ENCODE data around the gene SRP68.
"Not testable (repeated sequence)": the region's sequence is repeated elsewhere in the genome, so short reads cannot be mapped to it uniquely, and the experiment has no call there.

SRP68 gene

GRCh38 chr17:76089680-76090516 is 17.6 kb upstream of the SRP68 start:
- no peak for DNase-seq (ENCODE audit: low read depth in 2 of 2)

DNA sequence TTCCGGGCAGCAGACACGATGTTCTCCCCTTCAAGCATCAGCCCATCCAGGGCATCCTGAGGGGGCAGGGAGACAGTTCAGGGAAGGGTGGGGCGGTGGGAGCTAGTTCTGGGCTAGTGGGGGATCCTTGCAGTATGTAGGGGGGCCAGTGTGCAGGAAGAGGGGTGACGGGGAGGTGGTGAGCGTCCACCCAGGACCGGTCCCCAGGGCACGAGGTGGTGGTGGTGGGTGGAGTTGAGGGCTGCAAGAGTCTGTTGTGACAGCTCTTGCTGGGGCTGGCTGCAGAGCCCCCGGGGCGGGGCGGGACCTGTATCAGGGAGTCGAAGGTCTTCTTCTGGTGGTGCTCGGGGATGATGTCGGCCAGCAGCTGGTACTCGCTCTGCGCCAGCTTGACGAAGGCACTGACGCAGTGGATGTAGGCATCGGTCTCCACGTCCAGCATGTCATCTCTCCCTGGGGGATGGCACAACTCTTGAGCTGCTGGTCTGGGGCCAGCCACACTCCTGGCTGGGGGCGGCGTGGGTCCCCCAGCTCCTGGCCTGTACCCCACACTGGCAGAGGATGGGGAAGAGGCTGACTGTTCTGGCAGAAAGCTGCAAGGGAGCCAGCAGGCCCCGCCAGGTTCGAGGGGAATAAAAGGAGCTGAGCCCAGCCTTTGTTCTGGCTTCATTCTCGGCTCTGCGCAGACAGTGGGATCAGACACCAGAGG is 16.7 kb upstream of the SRP68 start:
- DNase-seq (ENCODE audit: low read depth in 2 of 2) = no peak

GRCh38 chr17:76088041-76088867 is 15.9 kb upstream of the SRP68 start:
- DNase-seq (ENCODE audit: low read depth in 2 of 2) = no peak

DNA sequence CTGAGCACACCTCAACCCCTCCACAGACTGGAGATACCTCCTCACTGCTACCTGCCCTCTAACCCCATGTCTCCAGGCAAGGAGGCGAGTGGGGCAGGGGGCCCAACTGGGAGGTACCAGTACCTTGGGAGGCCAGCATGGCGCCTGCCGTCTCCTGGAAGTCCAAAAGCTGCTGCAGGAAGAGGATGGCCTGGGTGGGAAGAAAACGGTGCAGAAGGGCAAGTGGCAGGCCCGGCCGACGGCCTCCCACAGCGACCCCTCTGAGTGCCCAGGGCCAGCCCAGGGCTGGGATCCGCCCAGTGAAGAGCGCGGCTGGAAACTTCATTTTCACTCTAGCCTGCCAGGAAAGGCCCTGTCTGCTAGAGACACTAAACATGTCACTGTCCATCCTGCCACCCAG is 15.2 kb upstream of the SRP68 start:
- no peak for DNase-seq (ENCODE audit: low read depth in 2 of 2)

- DNase-seq (ENCODE audit: low read depth in 2 of 2) = no peak
Observed at GRCh38 chr17:76086384-76086783, 14.1 kb upstream of the SRP68 start.

DNA sequence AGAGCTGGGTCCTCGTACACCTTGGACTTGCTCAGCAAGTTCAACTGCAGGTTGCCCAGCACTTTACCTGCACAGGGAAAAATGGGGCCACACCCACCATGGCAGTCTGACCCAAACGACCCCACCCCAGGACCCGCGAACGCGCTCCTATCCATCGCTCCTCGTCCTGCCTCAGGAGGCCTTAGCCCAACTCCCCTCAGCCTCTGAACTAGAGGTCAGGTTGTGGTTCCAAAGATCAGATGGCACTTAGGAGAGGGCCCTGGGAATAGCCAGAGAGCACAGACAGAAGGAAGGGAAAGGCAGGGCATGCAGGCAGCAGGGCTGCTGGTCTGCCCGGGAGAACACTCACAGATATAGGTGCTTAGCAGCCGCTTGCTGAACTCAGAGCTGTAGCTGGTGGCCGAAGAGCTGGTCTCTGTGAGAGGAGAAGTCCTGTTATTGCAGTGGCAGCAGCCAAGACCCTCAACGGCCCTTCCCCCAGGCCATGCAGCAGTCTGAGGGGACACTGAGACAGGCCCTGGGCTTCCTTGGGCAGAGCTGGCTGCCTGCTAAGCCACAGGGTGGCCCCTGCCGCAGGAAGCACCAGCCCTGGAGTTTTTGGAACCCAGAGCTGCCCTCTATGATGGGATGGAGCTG is 13.5 kb upstream of the SRP68 start:
- DNase-seq (ENCODE audit: low read depth in 2 of 2) = no peak

DNA sequence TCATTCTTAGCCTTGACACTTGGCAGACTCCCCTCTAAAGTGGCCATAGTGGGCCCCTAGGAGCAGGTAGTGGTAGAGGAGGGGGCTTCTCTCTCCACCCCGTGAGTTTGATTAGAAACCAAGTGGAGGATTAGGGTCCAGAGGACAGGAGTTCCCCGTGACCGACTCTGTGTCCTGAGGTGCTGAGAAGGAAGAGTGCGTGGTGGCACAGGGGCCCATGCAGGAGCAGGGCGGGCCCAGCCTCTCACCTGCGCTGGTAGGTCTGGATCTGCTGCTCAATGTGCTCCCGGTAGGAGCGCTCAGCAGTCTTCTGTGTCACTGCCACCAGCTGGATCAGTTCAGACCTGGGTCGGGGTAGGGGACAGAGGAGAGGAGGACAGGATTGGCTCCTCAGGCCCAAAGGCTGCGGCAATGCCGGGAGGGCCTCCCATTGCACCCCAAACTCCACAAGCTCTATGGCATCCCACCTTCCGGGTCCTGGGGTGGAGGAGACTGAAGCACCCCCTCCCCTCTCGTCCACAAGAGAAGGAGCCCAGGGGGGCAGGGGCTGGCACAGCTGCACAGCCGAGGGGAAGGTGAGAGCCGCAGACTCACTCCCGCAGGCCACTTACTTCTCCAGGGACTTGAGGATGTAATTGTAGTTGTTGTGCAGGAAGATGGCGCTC is 12.9 kb upstream of the SRP68 start:
- no peak for DNase-seq (ENCODE audit: low read depth in 2 of 2)

DNA sequence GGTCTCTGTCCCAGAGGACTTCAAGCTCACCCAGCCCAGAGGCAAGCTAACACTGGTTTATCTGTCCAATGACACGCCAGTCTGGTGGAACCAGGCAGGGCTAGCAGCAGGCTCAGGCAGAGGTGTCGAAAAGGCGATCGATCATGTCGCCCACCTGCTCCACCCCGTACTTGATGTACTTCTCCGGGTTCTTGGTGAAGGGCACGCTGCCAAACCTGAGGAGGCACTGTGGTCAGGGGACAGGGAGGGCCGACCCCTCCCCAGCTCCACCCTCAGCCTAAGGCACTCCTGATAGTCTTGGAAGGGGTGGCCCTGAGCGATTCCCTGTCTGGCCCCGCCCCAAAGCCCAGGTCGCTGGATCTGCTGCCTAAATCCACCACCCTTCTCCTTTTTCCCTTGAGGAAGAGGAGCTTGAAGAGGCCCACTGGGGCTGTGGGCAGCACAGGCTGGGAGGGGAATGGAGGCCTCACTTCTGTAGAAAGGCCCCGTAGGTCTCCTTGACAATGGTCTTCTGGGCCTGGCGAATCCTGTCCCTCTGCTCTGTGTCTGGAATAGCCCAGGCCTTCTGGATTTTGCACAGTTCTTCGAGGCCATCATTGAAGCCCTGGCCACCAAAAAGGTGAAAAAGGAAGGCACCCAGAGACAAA is 11.3 kb upstream of the SRP68 start:
- DNase-seq (ENCODE audit: low read depth in 2 of 2) = no peak

DNA sequence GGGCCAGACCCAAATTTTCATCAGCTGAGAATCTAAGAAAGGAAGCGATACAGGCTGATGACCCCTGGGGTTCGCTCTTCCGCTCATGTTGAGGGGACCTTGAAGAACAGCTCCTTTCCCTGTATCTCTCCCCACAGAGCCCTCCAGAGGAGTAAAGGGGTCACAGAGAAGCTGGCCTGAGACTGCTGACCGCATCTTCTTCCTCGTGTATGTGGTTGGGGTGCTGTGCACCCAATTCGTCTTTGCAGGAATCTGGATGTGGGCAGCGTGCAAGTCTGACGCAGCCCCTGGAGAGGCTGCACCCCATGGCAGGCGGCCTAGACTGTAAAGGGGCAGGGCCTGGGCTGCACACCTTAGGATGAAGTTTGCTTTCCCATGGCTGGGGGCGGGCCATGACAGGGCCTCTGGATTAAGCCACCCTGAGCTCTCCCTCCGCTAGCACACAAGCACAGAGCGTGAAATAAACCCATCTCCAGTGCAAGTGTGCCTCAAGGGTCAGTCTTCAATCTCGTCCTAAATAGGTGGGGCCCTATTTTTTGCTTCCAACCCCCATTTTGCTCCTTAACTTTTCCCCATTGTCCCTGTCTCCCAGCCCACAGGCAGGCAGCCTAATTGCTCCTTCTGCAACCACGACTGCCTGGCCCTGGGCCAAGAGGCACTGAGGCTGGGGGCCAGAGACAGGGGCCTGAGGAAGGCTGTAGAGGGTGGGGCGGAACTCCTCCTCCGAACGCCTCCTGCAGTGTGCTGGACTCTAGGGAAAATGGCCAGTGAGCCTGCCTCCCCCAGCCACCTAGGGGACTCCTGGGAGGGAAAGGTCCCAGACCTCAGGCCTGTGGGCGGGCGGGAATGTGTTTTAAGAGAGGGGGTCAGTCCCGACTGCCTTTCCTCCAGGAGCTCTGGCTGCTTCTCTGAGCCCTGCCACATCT is 10.3 kb upstream of the SRP68 start:
- no peak for DNase-seq (ENCODE audit: low read depth in 2 of 2)

GRCh38 chr17:76081295-76082210 is 9.2 kb upstream of the SRP68 start:
- no peak for DNase-seq (ENCODE audit: low read depth in 2 of 2)

DNA sequence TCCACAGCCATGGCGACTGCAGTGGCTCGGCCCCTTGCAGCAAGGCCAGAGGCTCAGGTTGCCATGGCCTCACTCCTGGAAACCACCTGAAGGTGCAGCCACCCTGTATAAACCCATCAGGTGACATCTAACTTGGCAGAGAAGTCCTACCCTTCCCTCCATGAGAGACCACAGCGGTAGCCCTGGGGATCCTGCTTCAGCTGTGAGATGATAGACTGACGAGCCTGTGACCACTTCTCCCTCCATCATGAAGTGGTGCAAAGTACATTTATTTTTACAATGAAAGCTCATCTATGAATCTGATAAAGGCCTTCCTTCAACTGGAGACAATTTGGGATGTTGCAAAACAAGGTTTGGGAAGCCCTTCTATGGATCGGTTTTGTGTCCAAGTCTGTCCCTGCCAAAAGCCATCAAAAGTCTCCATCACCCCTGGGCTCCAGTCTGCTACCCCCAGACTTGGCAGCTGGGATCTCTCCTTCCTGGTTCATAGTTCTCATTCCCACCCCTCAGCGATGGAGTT is 8.5 kb upstream of the SRP68 start:
- DNase-seq (ENCODE audit: low read depth in 2 of 2) = no peak

- DNase-seq (ENCODE audit: low read depth in 2 of 2) = no peak
Observed at GRCh38 chr17:76079956-76080767, 7.8 kb upstream of the SRP68 start.

GRCh38 chr17:76079535-76079955 is 7.2 kb upstream of the SRP68 start:
- no peak for DNase-seq (ENCODE audit: low read depth in 2 of 2)

DNA sequence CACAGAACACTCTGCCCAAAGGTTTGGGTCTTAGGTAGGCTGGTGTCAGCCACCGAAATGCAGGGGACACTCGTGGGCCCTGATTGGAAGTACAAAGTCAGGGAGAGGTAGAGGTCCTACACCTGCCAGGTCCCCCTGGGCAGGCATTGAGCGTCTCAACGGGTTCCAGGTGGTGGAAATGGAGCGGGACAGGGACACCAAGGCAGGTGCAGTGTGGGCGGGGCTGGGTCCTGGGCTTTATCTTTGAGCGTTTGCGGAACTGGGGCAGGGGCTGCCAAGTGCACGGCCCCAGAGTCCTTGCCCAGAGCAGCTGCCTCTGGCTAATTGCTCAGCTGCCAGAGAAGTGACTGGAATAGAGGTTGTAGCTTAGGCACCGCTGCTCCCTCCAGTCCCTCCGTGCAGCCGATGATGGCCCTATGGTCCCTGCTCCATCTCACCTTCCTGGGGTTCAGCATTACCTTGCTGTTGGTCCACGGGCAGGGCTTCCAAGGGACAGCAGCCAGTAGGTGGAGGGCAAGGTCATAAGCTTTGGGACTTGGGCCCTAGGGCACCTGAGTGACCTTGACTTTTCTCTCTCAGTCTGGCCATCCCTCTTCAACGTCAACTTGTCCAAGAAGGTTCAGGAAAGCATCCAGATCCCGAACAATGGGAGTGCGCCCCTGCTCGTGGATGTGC is 6.7 kb upstream of the SRP68 start, which contains the start of gene ZACN:
TSS of gene ZACN (plus strand) at position 323 of the 675 bp plus-strand sequence. CDS start at position 406, 83 bp downstream.
- no peak for DNase-seq (ENCODE audit: low read depth in 2 of 2)

DNA sequence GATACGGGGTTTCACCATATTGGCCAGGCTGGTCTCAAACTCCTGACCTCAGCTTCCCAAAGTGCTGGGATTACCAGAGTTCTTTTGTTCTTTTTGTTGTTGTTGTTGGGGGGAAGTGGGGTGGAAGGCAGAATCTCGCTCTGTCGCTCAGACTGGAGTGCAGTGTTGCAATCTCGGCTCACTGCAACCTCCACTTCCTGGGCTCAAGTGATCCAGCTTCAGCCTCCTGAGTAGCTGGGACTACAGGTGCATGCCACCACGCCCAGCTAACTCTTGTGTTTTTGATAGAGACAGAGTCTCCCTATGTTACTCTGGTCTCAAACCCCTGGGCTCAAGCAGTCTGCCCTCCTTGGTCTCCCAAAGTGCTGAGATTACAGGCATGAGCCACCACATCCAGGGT is 6.1 kb upstream of the SRP68 start:
- not testable (repeated sequence) for DNase-seq (ENCODE audit: low read depth in 2 of 2)

DNA sequence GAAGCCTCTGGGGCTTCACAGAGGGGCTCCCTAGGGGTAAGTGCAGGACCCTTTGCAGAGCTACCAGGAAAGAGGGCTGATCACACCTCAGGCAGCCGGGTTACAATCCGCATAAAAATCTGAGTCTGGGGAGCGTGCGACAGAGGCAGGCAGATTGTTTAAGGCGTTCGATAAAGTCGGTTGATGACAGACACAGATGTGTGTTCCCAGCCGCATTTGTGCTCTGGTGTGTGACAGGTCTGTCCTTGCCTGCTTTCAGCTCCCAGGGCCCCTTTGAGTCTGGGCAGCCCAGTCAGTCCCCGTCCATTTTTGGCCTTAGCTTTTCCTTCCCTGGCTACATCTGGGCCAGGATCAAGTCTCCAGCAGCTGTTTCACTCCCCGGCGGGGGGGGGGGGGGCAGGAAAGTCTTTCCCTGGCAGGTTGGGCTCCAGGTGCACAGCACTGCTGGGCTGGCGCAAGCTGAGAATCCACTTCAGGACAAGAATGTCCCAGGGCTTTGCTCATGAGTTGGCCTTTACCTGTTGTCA is 5.3 kb upstream of the SRP68 start:
- DNase-seq (ENCODE audit: low read depth in 2 of 2) = no peak
